GM10266 (cell line): ENCODE data around the gene SCD.
A peak's percentile ranks its signal among the peaks of the same experiment; 100 is the strongest.
"Not testable (repeated sequence)": the region's sequence is repeated elsewhere in the genome, so short reads cannot be mapped to it uniquely, and the experiment has no call there.

Source experiments
- DNase-seq: peaks from one replicate; pipeline ENCODE4 v3.0.0; 2012; ENCODE audit errors: extremely low spot score
- CTCF ChIP-seq: IDR thresholded peaks from 2 replicates; pipeline ENCODE4 v1.5.1; 2012; ENCODE audit warnings: mild to moderate bottlenecking, low read depth; ENCODE audit not compliant: control insufficient read depth, insufficient read depth; ENCODE audit errors: missing control alignments

SCD gene

GRCh38 chr10:100373298-100374199 is 26.5 kb downstream of the SCD start:
- peak; percentile 89 for DNase-seq
- TF ChIP-seq CTCF = no peak

DNA sequence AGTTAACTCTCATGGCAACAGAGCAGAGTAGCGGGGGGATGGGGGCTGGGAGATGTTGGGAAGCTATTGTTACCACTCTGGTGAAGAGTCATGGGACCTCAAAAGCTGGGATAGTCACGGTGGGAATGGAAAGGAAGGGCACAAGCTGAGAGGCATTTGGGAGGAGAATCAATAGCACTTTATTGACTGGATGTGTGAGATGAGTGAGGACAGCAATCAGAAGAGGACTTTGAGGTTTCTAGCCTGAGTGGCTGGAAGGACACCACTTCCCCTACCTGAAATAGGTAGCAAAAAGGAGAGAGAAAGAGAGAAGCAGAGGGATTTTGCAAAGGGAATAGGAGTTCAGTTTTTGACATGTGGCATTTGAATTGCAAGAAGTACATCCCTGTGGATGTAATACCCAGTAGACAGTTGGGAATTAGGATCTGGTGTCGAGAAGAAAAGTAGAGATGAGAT is 27.2 kb downstream of the SCD start:
- TF ChIP-seq CTCF = no peak
- no peak for DNase-seq

DNA sequence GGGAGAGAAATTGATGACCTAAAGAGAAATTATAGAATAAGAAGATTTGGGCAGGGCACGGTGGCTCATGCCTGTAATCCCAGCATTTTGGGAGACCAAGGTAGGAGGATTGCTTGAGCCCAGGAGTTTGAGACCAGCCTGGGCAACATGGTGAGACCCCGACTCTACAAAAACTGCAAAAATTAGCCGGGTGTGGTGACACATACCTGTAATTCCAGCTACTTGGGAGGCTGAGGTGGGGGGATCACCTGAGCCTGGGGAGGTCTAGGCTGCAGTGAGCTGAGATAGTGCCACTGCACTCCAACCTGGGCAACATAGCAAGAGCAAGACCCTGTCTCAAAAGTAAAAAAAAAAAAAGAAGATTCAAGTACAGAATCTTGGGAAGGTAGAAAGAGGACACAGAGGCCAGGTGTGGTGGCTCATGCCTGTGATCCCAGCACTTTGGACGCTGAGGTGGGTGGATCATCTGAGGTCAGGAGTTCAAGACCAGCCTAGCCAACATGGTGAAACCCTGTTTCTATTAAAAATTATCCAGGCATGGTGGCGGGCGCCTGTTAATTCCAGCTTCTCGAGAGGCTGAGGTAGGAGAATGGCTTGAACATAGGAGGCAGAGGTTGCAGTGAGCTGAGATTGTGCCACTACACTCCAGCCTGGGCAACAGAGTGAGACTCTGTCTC is 27.8 kb downstream of the SCD start:
- DNase-seq = not testable (repeated sequence)

GRCh38 chr10:100376656-100377055 is 29.6 kb downstream of the SCD start:
- not testable (repeated sequence) for DNase-seq

DNA sequence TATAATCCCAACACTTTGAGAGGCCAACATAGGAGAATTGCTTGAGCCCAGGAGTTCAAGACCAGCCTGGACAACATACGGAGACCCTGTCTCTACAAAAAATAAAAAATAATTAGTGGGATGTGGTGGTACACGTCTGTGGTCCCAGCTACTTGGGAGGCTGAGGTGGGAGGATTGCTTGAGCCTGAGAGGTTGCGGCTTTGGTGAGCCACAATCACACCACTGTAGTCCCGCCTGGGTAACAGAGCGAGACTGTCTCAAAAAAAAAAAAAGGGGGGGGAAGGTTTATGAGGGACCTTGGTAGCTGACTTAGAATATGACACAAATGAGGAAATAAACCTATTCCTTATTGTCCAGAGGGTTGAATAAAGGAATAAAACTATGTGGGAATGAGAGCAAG is 30.8 kb downstream of the SCD start:
- no peak for TF ChIP-seq CTCF
- DNase-seq = no peak

DNA sequence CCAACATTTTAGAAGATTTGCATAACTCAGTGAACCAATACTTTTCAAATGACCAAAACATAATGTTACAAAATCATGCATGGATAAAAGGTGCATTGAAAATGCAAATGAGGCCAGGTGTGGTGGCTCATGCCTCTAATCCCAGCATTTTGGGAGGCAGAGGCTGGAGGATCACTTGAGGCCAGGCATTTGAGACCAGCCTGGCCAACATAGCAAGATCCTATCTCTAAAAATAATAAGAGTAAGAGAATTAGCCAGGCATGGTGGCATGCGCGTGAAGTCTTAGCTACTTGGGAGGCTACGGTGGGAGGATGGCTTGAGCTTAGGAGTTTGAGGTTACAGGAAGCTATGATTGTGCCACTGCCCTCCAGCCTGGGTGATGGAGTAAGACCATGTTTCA is 33.4 kb downstream of the SCD start:
- no peak for TF ChIP-seq CTCF
- DNase-seq = no peak

DNA sequence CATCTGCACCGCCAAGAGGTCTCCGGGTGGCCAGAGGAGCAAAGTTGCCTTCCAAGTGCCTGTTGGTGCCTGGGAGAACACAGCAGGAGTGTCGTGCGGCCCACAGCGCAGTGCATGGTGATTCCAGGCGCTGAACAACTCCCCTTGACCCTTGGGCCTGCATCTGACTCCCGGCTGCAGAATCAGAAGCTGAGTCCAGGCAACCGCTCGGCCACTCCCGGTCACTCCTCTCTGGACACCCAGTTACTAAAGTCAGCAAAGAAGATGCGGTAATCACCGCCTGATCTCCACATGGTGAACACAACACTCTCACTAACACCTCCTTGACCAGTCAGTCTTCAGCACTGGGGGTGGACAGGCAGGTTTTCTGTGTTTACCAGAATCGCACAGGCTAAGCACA is 35.5 kb downstream of the SCD start:
- TF ChIP-seq CTCF = no peak
- DNase-seq = no peak

- no peak for DNase-seq
- TF ChIP-seq CTCF = no peak
These were observed 36.2 kb downstream of the SCD start for GRCh38 chr10:100383251-100383650.
